ENCODE data around the gene USP33. TPM values are rescaled to one million over a fixed set of nuclear protein-coding genes. Genes with fewer than 3 reads are reported as not detected.

The USP33 gene
- total RNA-seq (2022; extraction: Qiagen RNA extraction) = 16.1 to 20.5 TPM (median 18.3 TPM) in 5 replicates

GRCh38 chr1:77759071-77760028, at the start of gene USP33:
Gene USP33, minus strand, starts transcription at chr1:77759852. Its CDS starts 18,155 bp downstream, at chr1:77741697.

DNA sequence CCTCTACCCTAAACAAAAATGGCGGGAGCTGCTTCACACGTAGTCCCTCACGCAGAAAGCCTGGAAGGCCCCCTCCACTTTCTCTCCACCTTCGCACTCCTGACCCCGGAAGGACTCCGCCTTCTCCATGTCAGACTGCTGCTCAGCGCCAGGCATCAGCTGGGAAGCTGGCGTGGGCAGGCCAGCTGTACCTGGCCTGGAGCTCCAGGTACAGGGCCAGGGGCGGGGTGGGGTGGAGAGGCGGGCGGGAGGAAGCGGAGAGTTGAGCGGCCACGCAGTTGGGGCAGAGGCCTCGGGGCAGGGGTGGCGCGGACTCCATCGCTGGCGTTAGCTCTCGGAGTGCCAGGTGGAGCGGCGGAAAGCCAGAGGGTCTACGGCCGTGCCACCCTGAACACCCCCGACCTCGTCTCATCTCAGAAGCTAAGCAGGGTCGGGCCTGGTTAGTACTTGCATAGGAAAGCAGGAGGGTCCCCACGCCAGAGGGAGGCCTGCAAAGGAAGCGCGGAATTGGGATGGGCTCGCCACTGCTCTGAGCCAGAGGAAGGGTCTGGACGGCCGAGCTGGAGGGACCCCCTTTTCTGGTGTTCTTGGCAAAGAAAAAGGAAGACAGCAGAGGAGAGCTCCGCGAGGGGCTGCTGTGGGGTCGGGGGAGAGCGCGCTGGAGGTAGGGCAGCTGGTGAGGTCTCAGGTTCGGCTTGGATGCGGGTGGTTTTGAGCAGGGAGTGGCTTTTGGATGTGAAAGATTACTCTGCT, 20.1 kb upstream of the USP33 start, which contains the start of gene MIGA1:
TSS of gene MIGA1 (plus strand) at position 121 of the 753 bp plus-strand sequence. CDS start 3,604 bp downstream, outside the sequence.

GRCh38 chr1:77682460-77683159, 77.0 kb downstream of the USP33 start, which contains the start of gene ZZZ3:
Gene ZZZ3, minus strand, starts transcription at chr1:77682658. Its CDS starts 49,304 bp downstream, at chr1:77633354.

Other genes with a start within 250 kb of the USP33 start
- gene ZZZ3, start 77.2 kb downstream of the USP33 start, total RNA-seq (2022; extraction: Qiagen RNA extraction) = 16.8 to 20.8 TPM (median 17.6 TPM) in 5 replicates
- 4.6 to 7.7 TPM (median 6.3 TPM) in 5 replicates for gene MIGA1, start 19.8 kb upstream of the USP33 start, total RNA-seq (2022; extraction: Qiagen RNA extraction)
- gene NEXN, start 128.8 kb upstream of the USP33 start, total RNA-seq (2022; extraction: Qiagen RNA extraction) = 4.5 to 8.5 TPM (median 5.4 TPM) in 5 replicates
- 93.5 to 139 TPM (median 112 TPM) in 5 replicates for gene FUBP1, start 219.2 kb upstream of the USP33 start, total RNA-seq (2022; extraction: Qiagen RNA extraction)
- 33.1 to 60.2 TPM (median 37.7 TPM) in 5 replicates for gene DNAJB4, start 245.1 kb upstream of the USP33 start, total RNA-seq (2022; extraction: Qiagen RNA extraction)